Rectal smooth muscle tissue (tissue), 1 donor: Measurements from ENCODE around the gene PAQR8.
A peak's percentile ranks its signal among the peaks of the same experiment; 100 is the strongest.

Source experiments
- H3K27ac ChIP-seq: one replicate; pipeline ENCODE4 v1.7.0; 2013; ENCODE audit warnings: low read depth, low read length, inconsistent platforms
- H3K27me3 ChIP-seq: one replicate; pipeline ENCODE4 v1.7.0; 2013; ENCODE audit warnings: low read length; ENCODE audit not compliant: control insufficient read depth, insufficient read depth
- H3K36me3 ChIP-seq: one replicate; pipeline ENCODE4 v1.7.0; 2013; ENCODE audit warnings: low read length; ENCODE audit not compliant: control insufficient read depth, insufficient read depth
- H3K4me1 ChIP-seq: one replicate; pipeline ENCODE4 v1.7.0; 2013; ENCODE audit warnings: low read length; ENCODE audit not compliant: control insufficient read depth, insufficient read depth
- H3K4me3 ChIP-seq: one replicate; pipeline ENCODE4 v1.7.0; 2013; ENCODE audit warnings: low read length
- H3K9ac ChIP-seq: one replicate; pipeline ENCODE4 v1.7.0; 2013; ENCODE audit warnings: low read length

Gene PAQR8

DNA sequence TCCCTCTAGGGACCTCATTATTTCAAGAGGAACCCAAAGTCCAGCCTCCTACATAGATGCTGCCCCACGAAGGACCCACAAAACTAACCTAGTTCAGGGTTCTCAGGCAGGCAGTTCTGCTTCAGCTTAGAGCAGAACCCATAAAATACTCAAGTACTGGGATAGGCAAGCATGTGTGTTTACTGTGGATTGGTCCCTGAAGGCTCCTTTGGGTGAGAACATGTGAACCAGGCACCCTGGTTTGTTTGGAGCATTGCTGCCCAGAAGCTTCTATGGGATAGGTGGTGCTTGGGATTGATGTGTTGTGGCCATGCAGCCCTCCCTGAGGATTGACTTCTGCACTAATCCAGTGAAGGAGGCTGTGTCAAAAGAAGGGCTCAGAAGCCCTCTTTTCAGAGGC, 43.3 kb downstream of the PAQR8 start:
- Histone ChIP-seq H3K36me3 (peaks cover 6% of the 10 kb centered on the region), H3K4me1 (no peaks in the 10 kb centered on the region), H3K27me3 (no peaks in the 10 kb centered on the region), H3K9ac (no peak overlapping the region), H3K27ac (no peak overlapping the region), H3K4me3 (no peak overlapping the region)

DNA sequence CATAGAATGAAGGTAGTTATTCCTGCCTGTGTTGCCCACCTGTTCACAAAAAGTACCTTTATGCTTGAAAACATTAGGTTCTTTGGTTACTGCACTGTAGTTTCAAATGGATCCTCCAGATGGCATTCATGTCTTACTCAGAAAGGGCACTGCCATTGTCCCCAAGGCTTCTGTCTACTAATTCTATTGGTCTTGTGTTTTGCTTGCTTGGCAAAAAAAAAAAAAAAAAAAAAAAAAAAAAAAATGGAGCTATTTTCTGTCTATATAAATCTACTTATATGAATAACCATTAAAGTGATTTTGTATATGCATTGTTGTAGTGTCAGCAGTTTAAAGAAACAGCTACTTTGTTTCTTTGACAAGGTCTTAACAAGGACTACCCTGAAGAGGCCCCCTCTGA, 45.5 kb downstream of the PAQR8 start:
- H3K9ac ChIP-seq = no peak overlapping the region
- no peaks in the 10 kb centered on the region for H3K27me3 ChIP-seq
- no peak overlapping the region for H3K4me3 ChIP-seq
- peaks cover 5% of the 10 kb centered on the region for H3K4me1 ChIP-seq
- H3K36me3 ChIP-seq = peaks cover 6% of the 10 kb centered on the region
- H3K27ac ChIP-seq = no peak overlapping the region

DNA sequence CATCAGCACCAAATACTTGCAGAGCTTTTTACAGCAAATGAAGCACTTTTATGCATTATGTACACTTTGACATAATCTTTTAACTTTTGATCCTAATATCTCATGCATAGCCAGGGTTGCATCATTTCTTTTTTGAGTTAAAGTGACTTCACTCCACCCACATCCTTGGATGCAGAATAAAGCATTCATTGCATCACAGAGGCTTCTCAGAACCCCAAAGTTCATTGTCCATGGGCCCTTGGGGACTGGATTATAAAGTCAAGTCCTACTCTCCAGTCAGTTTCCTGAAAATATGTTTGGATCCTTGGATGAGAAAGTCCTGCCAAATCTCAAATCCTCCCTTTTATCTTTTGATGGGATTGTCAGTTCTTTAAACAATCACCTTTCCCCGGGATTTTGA, 47.5 kb downstream of the PAQR8 start:
- H3K9ac ChIP-seq = no peak overlapping the region
- H3K4me3 ChIP-seq = no peak overlapping the region
- H3K4me1 ChIP-seq = peaks cover 5% of the 10 kb centered on the region
- peaks cover 2% of the 10 kb centered on the region for H3K36me3 ChIP-seq
- no peak overlapping the region for H3K27ac ChIP-seq
- no peaks in the 10 kb centered on the region for H3K27me3 ChIP-seq

DNA sequence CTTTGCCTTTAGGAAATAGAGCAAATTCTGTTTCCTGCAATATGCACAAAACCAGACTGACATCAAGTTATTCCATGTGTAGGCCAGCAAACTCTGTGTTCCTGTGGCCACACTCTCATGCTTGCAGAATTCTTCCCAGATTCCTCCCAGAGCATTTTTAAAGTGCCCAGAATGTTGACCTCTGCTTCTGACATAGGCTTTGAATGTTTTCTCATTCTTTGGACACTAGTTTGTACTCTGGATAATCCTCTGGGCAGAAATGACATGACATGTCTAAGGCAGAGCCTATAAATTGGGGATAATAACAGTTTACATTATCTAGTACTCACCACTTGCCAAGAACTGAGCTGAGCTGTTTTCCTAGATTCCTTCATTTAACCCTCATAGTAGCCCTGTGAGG, 49.0 kb downstream of the PAQR8 start:
- H3K4me1 ChIP-seq = peaks cover 5% of the 10 kb centered on the region
- no peak overlapping the region for H3K9ac ChIP-seq
- H3K36me3 ChIP-seq = peaks cover 2% of the 10 kb centered on the region
- H3K4me3 ChIP-seq = no peak overlapping the region
- no peaks in the 10 kb centered on the region for H3K27me3 ChIP-seq
- H3K27ac ChIP-seq = no peak overlapping the region

DNA sequence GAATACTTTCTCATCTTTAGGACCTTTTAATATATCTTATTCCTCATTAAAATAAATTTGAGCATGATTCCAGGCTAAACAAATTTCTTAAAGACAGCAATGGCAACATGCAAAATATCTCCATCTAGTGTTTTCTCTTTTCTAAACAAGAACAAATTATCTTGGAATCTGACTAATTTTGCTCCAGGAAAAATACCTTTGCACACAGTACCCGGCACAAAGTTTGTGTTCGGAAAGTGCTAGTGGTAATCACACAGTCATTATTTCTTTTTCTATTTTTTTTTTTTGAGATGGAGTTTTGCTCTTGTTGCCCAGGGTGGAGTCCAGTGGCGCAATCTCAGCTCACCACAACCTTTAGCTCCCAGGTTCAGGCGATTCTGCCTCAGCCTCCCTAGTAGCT, 50.0 kb downstream of the PAQR8 start:
- Histone ChIP-seq H3K4me3 (no peak overlapping the region), H3K4me1 (peaks cover 5% of the 10 kb centered on the region), H3K36me3 (peaks cover 2% of the 10 kb centered on the region), H3K27ac (no peak overlapping the region), H3K9ac (no peak overlapping the region), H3K27me3 (no peaks in the 10 kb centered on the region)

DNA sequence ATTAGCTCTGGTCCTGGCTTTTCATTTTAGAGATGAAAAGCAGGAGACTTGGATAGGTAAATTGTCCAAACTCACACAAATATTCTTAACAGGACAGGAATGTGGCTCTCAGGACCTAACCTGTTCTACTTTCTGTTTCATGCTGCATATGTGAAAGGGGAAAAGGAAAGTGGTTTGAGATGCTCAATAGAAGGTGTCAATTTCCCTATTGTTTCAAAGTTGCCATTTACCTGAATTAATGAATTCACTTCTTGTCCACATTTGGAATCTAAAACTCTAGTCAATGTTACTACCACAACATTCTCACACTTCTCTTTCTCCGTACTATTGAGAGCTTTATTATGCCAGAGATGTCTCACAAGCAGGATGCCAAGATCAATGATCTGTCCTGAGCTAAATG, 53.4 kb downstream of the PAQR8 start:
- Histone ChIP-seq H3K27ac (no peak overlapping the region), H3K27me3 (no peaks in the 10 kb centered on the region), H3K4me1 (peaks cover 5% of the 10 kb centered on the region), H3K9ac (no peak overlapping the region), H3K4me3 (no peak overlapping the region), H3K36me3 (no peaks in the 10 kb centered on the region)

DNA sequence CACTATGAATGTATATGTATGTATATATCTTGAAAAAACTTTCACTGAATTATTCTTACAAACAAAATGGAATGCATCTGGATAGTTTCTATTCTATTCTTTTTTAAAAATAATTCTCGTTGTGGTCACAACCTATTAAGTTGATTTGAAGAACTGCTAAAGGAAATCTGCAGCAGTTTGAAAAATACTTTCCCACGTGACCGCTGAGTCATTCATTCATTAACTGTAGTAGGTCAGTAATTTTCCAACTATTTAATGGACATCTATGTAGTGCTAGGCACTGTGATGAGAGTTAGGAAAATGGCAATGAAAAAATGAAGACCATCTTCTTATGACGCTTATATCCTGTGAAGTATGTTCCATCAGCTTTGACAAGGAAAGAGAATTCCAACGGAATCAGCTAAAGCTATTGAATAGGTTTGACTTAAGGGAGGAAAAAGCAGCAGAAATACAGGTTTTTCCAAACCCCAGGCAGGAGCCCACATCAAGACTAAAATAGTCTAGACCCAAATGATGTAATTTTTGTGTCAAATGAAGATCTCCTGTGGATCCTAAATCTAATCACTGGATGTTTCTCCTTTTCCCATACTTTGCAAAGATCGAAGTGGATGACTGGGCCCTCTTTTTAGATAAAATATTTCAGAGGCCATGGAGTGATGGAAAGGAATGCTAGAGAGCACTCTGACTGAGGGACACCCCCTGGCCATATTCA, 54.1 kb downstream of the PAQR8 start:
- Histone ChIP-seq H3K27me3 (no peaks in the 10 kb centered on the region), H3K9ac (no peak overlapping the region), H3K4me3 (no peak overlapping the region), H3K36me3 (no peaks in the 10 kb centered on the region), H3K4me1 (peaks cover 5% of the 10 kb centered on the region), H3K27ac (no peak overlapping the region)

DNA sequence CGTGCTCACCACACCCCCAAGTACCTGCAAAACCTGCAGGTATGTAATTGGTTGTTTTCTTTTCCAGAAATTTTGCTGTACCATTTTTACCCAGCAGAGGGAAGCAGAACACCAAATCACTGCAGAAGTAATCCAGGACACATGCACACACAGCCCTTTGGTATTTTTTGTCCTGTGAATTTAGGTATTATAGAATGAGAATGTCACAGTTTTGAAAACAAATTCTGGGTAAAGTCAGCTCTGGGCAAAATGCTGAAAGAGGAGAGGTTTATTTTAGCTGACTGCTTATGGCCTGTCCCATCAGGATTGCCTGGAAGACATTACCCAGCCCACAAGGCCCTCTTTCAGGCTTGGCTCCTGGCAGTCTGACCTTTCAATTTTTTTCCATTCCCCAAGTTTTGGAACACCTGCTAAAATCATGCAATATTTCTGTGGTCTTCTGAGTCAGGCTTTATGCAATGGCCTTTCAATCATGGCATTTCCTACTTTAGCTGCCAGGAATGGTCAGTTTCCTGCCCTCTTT, 54.7 kb downstream of the PAQR8 start:
- H3K27ac ChIP-seq = no peak overlapping the region
- H3K4me3 ChIP-seq = no peak overlapping the region
- H3K4me1 ChIP-seq = peaks cover 3% of the 10 kb centered on the region
- no peaks in the 10 kb centered on the region for H3K36me3 ChIP-seq
- no peaks in the 10 kb centered on the region for H3K27me3 ChIP-seq
- no peak overlapping the region for H3K9ac ChIP-seq

DNA sequence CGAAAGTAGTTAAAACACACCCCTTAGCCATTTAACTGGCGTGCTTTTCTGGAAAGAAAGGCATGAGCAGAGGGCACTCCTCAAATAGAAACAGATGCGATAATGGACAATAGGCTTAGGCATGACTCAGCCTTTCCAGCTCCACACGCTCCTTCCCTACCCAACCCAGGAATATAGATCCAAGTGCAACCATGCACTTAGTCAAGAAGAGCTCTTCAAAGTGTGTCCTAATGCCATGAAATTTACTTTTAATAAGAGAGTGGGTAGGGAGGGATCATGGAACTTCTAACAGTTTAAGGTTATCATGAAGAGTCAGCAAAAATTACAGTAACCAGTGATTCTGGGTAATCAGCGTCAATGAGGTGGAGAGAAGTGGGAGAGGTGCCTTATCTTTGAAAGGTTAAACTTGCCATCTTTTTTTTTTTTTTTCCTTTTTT, 55.7 kb downstream of the PAQR8 start:
- H3K9ac ChIP-seq = no peak overlapping the region
- no peak overlapping the region for H3K27ac ChIP-seq
- H3K4me1 ChIP-seq = peaks cover 3% of the 10 kb centered on the region
- no peaks in the 10 kb centered on the region for H3K27me3 ChIP-seq
- no peak overlapping the region for H3K4me3 ChIP-seq
- no peaks in the 10 kb centered on the region for H3K36me3 ChIP-seq

DNA sequence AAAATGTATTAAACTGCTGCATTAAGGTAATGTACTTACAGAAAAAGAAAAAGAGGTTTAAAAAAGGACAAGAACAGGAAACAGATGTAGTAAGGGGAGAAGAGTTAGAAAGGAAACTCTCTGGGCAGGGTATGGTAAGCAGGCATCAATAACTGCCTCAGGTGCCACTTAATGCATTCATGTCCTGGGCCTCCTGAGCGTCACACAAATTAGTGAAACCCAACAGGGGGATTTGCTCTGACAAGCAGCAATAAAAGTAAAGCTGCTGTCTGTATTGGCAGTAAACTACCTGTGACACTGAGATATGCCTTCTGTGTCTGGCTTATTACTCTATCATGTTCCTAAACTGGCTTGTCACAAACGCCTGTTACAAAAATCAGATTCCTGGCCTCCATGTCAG, 56.7 kb downstream of the PAQR8 start:
- H3K27ac ChIP-seq = no peak overlapping the region
- H3K27me3 ChIP-seq = no peaks in the 10 kb centered on the region
- H3K9ac ChIP-seq = no peak overlapping the region
- H3K36me3 ChIP-seq = no peaks in the 10 kb centered on the region
- no peak overlapping the region for H3K4me3 ChIP-seq
- peaks cover 3% of the 10 kb centered on the region for H3K4me1 ChIP-seq

DNA sequence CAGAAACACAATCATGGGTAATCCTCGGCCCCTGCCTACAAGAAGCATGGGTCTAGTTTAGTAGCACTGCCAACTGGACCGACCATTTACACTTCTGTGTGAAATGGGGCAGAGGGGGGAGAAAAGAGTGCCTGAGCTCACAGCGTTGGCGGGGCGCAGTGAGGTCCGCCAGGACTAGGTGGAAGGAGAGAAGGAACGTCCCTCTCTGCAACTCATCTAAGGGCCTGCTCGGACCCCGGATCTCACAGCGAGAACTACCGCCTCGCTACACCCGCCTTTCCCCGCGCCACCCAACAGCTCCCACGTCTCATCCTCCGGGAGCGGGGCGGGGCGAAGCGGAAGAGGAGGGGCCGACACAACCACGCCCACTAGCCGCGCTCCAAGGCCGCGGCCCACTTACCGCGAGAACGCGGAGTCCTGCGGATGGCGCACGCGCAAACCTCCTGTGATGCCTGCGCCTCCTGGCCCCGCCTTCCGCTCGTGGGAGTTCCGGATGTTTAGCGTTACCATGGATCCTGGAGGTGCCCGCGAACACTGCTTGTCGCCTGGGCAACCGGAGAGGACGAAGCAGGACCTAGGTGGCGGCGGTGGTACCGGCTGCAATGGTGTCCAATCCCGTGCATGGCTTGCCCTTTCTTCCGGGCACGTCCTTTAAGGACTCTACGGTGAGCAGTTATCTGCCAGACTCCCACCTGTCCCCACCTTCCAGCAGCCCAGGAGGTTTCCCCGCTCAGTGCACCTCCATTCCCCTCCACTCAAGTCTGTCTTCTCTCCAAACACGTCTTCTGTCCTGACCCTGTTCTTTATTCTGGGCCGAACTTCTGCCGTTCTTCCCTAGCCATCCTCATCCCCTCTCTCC, 58.1 kb downstream of the PAQR8 start, which contains the start of gene EFHC1:
EFHC1 (plus strand) TSS at position 534 of the 859 bp plus-strand sequence; CDS start at position 603, 69 bp downstream.
- Histone ChIP-seq H3K27me3 (no peaks in the 10 kb centered on the region), H3K4me1 (peaks cover 3% of the 10 kb centered on the region), H3K9ac (peak within 1 kb of the TSS; percentile 81), H3K27ac (peak within 1 kb of the TSS; percentile 82), H3K36me3 (no peaks in the 10 kb centered on the region), H3K4me3 (peak within 1 kb of the TSS; percentile 100)

DNA sequence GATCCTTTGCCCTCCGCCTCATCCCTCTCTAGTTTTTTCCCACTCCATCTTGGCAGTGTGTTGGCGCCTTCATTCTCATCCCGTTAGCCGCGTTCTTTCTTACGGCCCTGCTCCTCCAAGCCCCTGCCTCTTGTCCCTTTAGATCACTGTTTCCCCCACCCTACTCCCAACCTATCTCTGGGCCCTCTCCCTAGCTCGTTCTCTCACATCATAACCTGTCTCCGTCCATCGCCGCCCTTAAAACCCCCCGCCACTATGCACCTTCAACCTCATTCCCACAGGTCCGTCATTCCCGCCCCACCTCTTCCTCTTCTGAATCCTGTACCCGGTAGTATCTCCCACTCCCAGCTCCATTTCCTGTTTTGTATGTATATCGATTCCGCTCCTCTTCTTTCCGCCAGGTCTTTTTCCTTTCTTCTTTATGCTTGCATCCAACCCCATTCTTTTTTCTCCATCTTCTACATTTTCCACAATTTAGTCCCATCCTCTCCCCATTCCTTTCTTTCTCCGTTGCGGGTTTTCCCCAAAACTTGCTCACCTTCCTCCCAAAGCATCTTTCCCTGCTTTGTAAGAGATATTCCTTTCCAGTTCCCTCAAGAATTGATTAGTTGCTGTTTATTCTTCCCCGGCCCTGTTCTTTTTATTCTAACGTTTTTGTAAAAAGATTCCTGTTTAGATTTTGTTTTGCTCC, 58.9 kb downstream of the PAQR8 start:
- H3K36me3 ChIP-seq = no peaks in the 10 kb centered on the region
- peak overlapping the region; percentile 100 for H3K4me3 ChIP-seq
- peaks cover 3% of the 10 kb centered on the region for H3K4me1 ChIP-seq
- peak overlapping the region; percentile 82 for H3K27ac ChIP-seq
- H3K27me3 ChIP-seq = no peaks in the 10 kb centered on the region
- peak overlapping the region; percentile 81 for H3K9ac ChIP-seq
